ENCODE measurements around the gene POU2F1. TPM values are rescaled to one million over a fixed set of nuclear protein-coding genes. Genes with fewer than 3 reads are reported as not detected.

POU2F1 gene
- total and polyA plus RNA-seq, 2 donors (not counting 3 experiments of a cell fraction or from before 2014, with no cell fraction given) = 6.0 to 12.9 TPM

GRCh38 chr1:167360120-167360519 lies 139.4 kb downstream of the POU2F1 start:
- Histone ChIP-seq H3K27me3 (ENCODE audit: control insufficient read depth in 2 of 2, insufficient read depth in 2 of 2, low read length in 2 of 2) (no peaks in the 10 kb centered on the region), H3K9ac (replicated peaks; ENCODE audit: extremely low read depth, insufficient read depth, low read length) (no peak overlapping the region), H2AFZ (ENCODE audit: low read depth, low read length) (no peak overlapping the region), H3K4me3 (replicated peaks in 1 of 3; ENCODE audit: insufficient read depth in 1 of 3, low read depth in 1 of 3, low read length in 3 of 3) (no peak overlapping the region), H3K4me2 (ENCODE audit: insufficient read depth, low read length) (no peak overlapping the region), H3K79me2 (ENCODE audit: control insufficient read depth, insufficient read depth, low read length) (peaks cover 5% of the 10 kb centered on the region), H4K20me1 (replicated peaks; ENCODE audit: control insufficient read depth, extremely low read depth, insufficient read depth, low read length) (peaks cover 3% of the 10 kb centered on the region), H3K9me1 (replicated peaks; ENCODE audit: control insufficient read depth, extremely low read depth, insufficient read depth, low read length) (no peaks in the 10 kb centered on the region), H3K36me3 (ENCODE audit: control insufficient read depth in 2 of 2, extremely low read depth in 1 of 2, insufficient read depth in 2 of 2, low read length in 2 of 2) (no peaks in the 10 kb centered on the region), H3K9me3 (replicated peaks; ENCODE audit: control insufficient read depth, insufficient read depth, low read length) (no peaks in the 10 kb centered on the region), H3K27ac (ENCODE audit: insufficient read depth, low read depth, low read length) (no peak overlapping the region), H3K4me1 (ENCODE audit: control insufficient read depth, extremely low read depth, insufficient read depth, low read length) (no peaks in the 10 kb centered on the region)
- dilution Hi-C loops (cut with MboI; ENCODE audit: extremely low pct_ligation_motif_present, low sequenced_read_pairs) = no loop called here
- ChIA-PET POLR2A (no interaction called here), CTCF (no interaction called here)
- BruUV-seq (replicated peaks) = no TSS peak
- intact Hi-C loops (cut with micrococcal nuclease) = no loop called here
- TF ChIP-seq JUN (IDR thresholded peaks at IDR 0.05; ENCODE audit: borderline replicate concordance, insufficient read depth, insufficient read length, low read depth) (no peak), MYC (IDR thresholded peaks at IDR 0.05; ENCODE audit: low read depth, low read length) (no peak), POLR2AphosphoS5 (IDR thresholded peaks at IDR 0.05; ENCODE audit: insufficient read depth, low read depth, low read length) (no peak), EZH2 (IDR thresholded peaks at IDR 0.05; ENCODE audit: borderline replicate concordance, low read depth, low read length, severe bottlenecking) (no peak), GATA2 (IDR thresholded peaks at IDR 0.05; ENCODE audit: insufficient read depth, insufficient read length, low read depth, low read length) (no peak), FOS (IDR thresholded peaks at IDR 0.05; ENCODE audit: borderline replicate concordance, insufficient read depth, low read length) (no peak), MAX (IDR thresholded peaks at IDR 0.05; ENCODE audit: insufficient read depth, insufficient read length) (no peak), POLR2A (IDR thresholded peaks at IDR 0.05; ENCODE audit: low read depth, low read length) (no peak)
- TF ChIP-seq, protein P1, sequence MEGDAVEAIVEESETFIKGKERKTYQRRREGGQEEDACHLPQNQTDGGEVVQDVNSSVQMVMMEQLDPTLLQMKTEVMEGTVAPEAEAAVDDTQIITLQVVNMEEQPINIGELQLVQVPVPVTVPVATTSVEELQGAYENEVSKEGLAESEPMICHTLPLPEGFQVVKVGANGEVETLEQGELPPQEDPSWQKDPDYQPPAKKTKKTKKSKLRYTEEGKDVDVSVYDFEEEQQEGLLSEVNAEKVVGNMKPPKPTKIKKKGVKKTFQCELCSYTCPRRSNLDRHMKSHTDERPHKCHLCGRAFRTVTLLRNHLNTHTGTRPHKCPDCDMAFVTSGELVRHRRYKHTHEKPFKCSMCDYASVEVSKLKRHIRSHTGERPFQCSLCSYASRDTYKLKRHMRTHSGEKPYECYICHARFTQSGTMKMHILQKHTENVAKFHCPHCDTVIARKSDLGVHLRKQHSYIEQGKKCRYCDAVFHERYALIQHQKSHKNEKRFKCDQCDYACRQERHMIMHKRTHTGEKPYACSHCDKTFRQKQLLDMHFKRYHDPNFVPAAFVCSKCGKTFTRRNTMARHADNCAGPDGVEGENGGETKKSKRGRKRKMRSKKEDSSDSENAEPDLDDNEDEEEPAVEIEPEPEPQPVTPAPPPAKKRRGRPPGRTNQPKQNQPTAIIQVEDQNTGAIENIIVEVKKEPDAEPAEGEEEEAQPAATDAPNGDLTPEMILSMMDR (IDR thresholded peaks at IDR 0.05; ENCODE audit: extremely low read depth in 1 of 2, insufficient read depth in 1 of 2, low read depth in 1 of 2, low read length in 2 of 2) = no peak
- DNase-seq (ENCODE audit: low read depth, low spot score) (no peak), FAIRE-seq (no peak)
